ENCODE measurements around the gene SAXO2.

- TF ChIP-seq CTCF (IDR thresholded peaks at IDR 0.05; ENCODE audit: extremely low read depth in 1 of 2, insufficient read depth in 1 of 2, low read depth in 1 of 2, low read length in 2 of 2), result no peak
- no peak for TF ChIP-seq MYC (IDR thresholded peaks at IDR 0.05; ENCODE audit: low read depth, low read length)
- TF ChIP-seq EZH2 (IDR thresholded peaks at IDR 0.05; ENCODE audit: borderline replicate concordance, low read depth, low read length, severe bottlenecking), result no peak
- TF ChIP-seq FOS (IDR thresholded peaks at IDR 0.05; ENCODE audit: borderline replicate concordance, insufficient read depth, low read length), result no peak
- TF ChIP-seq POLR2AphosphoS5 (IDR thresholded peaks at IDR 0.05; ENCODE audit: insufficient read depth, low read depth, low read length), result no peak
- TF ChIP-seq POLR2A (IDR thresholded peaks at IDR 0.05; ENCODE audit: low read depth, low read length), result no peak
- TF ChIP-seq JUN (IDR thresholded peaks at IDR 0.05; ENCODE audit: borderline replicate concordance, insufficient read depth, insufficient read length, low read depth), result no peak
- TF ChIP-seq MAX (IDR thresholded peaks at IDR 0.05; ENCODE audit: insufficient read depth, insufficient read length), result no peak
Measured at GRCh38 chr15:82294061-82294690, 31.6 kb downstream of the SAXO2 start.
